D341Med (cell line): Measurements from ENCODE around the gene RPA1.
"Not testable (repeated sequence)": the region's sequence is repeated elsewhere in the genome, so short reads cannot be mapped to it uniquely, and the experiment has no call there.

Experiments
- DNase-seq: peaks from one replicate; pipeline ENCODE4 v3.0.0; 2012; ENCODE audit warnings: low spot score

RPA1 gene

DNA sequence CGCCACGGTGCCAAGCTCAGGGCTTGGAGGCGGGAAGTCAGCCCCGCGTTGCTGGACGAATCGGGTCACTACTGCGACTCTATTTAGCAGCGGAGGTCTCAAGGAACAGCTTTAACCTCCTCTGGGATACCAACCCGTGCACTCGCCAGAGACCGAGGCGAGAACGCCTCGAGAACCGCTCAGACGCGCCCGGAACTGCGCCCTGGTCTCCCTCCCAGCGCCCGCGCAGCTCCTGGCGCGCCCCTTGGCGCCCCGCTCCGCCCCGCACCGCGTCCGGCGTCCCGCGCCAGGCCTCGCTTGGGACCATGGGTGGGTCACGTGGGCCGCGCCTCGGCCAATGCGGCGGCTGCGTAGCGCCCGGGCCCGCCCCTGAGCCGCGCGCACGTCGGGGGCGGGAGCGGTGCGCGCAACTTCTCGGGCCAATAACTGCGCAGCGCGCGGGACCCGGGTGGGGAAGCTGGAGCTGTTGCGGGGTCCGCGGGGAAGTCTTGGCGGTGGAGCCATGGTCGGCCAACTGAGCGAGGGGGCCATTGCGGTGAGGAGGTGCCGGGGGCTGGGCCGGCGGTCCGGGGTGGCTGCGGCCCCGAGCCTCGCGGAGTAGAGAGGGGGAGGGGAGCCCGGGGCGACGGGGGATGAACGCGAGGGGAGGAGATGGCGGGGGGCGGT lies at the start of gene RPA1, which contains the start of gene SMYD4:
Gene RPA1 (plus strand): TSS at position 414 of the 666 bp plus-strand sequence. CDS start 89 bp downstream, at position 503.
Gene SMYD4 (minus strand): TSS at position 311 of the 666 bp plus-strand sequence. CDS start 1,908 bp downstream, outside the sequence.
- peak; percentile 96 for DNase-seq

DNA sequence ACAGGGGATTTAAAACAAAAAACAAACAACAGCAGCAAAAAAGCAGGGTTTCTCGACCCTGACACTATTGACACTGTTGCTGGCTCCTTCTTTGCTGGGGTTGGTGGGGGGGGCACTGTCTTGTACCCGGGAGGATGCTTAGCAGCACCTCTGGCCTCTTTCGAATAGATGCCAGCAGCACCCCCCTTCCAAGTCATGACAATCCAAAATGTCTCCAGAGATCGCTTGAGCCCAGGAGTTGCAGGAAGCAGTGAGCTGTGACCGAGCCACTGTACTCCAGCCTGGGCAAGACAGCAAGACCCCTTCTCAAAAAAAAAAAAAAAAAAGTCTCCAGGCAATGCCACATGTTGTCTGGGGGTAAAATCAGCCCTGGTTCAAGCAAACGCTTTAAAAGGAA lies 47.6 kb upstream of the RPA1 start:
- DNase-seq = no peak

DNA sequence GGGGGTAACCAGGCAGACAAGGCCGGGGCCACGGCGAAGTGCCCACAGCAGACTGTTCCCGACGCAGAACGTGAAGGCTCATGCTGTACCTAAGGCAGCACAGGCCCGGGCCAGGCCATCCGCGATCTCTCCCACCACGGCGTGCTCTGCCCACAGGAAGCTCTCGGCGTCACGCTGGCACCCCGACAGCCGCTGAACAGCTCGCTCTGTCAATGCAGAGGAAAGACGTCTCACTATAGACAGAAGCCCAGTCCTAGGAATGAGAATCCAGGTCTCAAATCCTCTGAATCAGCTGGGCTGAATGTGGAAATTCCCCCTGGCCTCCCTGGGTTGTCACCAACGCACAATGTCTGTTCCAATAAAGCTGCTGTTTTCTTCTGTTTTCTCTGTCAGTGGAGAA lies 46.5 kb upstream of the RPA1 start:
- DNase-seq = no peak

DNA sequence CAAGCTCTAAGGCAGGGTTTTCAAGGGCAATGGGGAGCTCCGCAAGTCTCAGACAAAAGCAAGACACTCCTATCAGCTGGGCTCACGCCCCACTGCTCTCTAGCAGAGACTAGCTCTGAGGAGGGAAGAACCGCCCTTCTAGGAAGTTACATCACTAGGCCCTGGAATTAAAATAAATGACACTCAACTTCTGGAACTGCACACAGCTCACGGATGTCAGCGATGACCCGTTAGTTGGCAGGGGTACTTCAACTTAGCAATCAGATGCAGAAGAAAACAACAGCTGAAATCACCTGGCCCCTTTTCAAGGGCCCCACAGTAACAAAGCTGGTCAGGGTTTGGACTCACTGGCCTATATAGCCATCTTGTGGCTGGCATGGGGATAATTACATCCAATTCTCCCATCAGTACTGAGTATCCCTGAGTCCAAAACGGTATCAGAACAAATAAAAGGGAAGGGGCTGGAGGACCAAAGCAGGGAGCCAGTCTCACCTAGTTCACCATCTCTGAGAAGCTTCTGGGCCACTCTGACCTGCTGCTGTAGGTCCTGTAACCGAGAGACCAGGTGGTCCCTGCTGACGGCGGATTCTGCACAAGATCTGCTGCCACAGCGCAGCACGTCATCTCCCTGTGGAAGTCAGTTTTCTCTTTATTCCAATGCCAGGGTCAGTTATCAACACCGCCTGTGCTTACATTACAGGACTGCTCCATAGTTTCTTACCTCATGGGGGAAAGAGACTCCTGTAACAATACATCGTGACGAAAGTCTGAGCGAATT lies 45.8 kb upstream of the RPA1 start:
- peak; percentile 55 for DNase-seq

DNA sequence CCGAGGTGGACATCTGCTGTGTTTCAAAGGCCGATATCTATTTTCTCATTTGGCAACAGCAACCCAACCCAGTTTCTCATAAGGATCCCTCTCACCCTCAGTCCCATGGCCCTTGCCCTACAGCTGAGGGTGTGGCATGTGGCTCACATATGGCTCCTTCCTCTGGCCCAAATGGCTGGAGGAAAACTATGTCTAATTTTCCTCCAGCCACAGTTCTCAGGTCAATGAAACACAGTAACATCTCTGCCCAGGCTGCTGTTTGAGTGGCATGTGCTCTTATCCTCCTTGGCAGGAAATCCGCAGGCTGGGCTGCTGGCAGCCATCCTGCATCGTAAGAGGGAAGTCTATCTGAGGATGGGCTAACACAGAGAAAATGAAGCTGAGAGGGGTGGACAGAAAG lies 43.9 kb upstream of the RPA1 start:
- DNase-seq = no peak

DNA sequence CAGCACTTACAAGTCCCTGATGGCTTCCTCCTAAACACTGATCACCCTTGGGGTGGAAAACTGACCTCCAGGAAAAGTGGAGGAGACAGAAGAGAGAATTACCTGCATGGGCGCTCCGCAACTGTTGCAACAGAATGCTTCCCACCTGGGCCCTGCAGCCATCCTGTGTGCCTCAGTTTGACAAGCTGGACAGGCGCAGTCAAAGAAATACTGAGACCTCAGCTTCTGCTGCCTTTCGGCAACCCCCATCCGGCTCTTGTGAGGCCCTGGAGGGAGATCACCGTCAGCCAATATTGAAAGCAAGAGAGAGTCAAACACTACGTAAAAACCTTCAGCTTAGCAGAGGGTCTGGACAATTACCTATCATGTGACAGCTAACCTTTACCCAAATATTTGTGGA lies 43.1 kb upstream of the RPA1 start:
- DNase-seq = no peak

DNA sequence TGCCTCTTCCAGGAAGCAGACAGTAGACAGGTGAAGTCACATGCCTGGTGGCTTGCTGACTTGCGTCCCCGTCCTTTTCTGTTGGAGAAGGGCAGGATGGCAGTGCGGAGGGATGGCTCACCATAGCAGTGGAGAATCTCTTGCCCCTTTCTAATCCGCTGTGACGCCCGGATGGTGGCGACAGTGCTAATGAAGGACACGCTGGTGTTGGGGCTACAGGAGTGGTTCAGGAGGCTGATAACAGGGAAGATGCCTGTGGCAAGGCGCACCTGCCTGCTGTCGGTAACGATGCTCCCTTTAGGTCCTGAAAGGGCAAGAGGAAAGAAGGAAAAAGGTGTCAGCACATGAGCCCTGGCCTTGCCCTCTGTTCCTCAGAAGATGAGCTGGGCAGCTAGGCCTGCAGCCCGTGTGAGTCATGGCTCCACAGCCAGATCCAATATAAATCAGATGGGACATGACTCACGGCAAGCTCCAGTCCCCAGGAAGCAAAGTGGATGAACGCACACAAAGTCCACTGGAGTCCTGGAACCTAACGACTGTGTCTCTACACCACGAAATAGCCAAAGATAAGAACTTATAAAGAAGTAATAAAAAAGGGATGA lies 42.4 kb upstream of the RPA1 start:
- DNase-seq = no peak

DNA sequence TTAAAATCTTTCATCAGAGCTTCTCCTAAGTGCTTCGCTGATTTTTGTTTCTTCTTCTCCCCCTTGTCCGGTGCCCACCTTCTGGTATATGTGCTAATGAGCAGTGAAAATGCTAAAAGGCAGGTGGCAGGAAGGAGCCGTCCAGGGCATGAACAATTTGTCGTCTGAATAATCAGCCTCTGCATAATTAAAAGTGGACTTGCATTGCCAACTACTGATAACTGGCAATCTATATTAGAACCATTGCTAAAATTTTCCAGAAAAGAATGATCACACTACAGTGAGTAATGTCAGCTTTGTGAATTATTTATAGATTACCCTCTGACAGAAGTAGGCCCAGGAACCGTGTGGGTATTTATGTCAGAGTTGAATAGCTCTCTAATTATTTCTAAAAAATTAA lies 39.9 kb upstream of the RPA1 start:
- DNase-seq = no peak

DNA sequence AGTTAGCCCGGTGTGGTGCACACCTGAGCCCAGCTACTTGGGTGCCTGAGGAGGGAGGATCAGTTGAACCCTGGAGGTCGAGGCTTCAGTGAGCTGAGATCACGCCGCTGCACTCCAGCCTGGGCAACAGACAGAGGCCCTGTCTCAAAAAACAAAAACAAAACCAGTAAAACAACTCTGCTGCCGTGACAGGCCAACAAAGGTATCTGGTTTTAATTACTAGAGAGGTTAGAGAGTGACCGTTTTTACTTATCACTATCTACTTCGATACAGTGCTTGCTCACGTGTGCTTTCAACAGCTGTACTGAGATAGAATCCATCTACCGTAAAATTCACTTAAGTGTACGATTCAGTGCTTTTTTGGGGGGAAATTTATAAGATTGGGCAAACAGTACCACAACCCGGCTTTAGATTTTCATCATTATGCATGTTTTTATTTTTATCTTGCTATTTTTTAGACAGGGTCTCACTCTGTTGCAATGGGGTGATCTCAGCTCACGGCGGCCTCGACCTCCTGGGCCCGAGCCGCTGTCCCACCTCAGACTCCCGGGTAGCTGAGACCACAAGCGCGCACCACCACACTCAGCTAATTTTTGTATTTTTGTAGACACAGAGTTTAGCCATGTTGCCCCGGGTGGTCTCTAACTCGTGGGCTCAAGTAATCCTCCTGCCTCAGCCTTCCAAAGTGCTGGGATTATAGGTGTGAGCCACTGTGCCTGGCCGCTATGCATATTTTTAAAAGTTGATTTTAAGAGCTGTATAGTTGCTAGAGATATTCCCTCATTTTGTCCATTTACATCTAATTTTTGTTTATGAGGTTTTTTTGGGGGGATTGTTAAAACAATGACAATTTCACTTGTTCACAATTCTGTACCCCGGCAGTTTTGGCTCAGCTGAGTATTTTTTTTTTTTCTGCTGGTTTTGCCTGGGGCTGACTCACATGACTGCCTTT lies 37.0 kb upstream of the RPA1 start:
- DNase-seq = no peak

DNA sequence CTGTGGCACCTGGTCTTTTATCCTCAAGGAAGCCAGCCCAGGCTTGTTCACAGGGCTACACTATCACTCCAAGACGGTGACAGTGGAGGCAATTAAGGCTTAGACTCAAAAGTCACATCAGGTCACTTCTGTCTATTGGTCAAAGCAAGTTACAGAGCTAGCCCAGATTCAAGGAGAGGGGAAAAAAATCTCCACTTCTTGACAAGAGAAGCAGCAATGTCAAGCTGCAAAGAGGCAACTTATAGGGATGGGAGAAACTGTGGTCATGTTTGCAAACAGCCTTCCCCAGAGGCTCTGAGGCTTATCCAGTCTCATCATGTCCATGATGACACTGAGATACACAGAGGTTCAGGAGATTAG lies 36.4 kb upstream of the RPA1 start:
- no peak for DNase-seq

DNA sequence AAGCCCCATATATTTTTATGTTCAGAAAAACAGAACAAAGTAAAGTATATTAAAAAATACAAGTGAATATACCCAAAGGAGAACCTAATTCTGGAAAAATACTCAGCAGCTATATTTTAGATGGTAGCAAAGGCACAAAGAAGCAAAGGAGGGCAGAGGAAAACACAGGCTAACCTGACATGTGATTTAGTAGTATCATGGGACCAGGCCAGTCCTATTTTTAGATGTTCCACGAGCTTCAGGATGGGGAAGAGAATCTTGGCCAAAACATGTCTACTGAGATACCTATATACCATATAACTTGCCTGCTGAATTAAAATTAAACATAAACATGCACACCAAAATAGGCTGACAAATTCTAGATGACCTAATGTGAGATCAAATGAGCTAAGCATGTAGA lies 33.0 kb upstream of the RPA1 start:
- no peak for DNase-seq

DNA sequence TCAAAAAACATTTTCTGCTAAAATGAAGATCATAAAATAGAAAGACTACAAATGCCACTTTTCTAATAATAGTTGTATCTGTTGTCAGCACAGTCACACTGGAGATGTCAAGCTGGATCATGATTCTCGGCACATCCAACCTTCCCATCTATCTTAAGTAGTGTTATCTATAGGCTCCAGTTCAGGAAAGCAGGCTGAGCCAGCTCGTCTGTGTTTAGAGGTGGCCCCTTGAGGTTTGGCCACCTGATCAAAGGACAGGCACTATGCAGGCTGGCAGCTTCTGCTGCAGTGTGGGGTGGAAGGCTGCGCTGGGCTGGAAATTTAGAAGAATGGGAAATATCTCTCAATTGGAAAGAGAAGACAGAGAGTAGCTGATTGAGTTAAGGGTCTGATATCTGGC lies 32.5 kb upstream of the RPA1 start:
- no peak for DNase-seq

DNA sequence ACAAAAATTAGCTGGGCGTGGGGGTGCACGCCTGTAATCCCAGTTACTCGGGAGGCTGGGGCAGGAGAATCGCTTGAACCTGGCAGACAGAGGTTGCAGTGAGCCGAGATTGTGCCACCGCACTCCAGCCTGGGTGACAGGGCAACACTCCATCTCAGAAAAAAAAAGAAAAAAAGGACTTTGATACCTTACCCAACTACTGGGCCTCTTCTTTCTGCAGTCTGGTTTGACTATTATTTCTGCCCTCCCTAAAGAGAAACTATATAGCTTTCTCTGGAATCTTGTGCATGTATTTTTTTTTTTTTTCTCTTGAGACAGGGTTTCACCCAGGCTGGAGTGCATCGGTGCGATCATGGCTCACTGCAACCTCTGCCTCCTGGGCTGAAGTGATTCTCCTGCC lies 32.0 kb upstream of the RPA1 start:
- not testable (repeated sequence) for DNase-seq

DNA sequence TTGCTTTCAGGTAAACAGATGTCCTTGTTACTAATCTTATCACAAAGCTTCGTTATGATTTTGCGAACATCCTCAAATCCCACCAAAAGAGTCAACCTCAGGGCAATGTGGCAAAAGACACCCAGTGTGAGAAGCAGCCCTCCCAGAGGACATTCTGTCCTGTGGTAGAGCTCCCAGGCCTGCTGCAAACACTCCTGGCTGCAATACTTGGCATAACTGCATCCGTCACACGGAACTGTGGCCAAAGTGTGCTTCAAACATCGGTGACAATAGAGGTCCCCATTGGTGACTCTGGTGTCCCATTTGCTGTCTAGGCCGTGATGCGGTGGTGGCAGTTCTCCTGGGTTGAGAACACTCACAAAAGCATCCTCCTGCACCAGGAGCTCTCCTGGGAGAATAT lies 29.6 kb upstream of the RPA1 start:
- DNase-seq = no peak

DNA sequence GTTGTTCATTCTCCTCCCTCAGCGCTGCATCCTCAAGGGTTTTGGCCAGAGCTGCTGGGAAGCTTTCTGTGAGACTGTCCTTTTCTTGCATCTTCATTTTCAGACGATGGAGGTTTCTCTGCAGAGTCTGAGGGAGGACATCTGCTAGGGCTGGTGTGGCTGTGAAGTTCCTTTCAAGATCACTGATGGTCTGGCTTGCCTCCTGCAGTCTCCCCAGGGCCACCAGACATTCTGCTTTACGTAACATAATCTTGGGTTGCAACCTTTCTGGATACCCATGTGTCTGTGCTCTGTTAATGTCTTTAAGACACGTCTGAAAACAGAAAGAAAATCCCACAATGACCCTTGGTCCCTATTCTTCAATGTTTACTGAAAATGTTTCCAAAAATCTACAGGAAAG lies 29.1 kb upstream of the RPA1 start:
- no peak for DNase-seq

DNA sequence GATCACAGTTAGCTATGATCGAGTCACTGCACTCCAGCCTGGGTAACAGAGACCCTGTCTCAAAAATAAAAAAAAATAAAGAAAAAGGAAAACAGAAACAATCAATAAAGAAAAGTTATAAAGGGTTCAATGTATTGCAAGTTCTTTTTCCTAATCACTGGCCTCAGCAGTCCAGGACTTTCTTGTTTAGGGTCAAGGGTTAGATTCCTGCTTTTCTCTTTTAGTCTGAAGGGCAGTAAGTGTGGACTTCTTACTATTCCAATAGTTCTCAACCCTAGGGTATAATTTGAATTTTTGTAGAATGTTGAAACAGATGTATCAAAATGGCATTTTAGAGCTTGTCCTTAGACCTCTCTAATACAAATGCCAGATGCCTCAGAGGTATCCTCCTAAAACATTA lies 27.4 kb upstream of the RPA1 start:
- DNase-seq = no peak

DNA sequence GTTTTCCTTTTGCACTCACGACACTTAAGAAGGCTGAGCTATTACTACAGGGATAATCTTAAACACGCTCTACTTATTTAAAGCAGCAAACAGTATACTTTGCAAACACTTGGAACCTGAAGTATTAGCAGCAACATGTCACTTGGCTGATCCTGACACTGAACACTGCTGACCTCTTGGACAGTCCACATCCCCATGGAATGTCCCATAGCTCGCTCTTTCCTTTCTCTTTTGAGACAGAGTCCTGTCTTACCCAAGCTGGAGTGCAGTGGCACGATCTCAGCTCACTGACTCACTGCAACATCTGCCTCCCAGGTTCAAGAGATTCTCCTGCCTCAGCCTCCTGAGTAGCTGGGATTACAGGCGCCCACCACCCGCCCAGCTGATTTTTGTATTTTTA lies 26.5 kb upstream of the RPA1 start:
- no peak for DNase-seq

DNA sequence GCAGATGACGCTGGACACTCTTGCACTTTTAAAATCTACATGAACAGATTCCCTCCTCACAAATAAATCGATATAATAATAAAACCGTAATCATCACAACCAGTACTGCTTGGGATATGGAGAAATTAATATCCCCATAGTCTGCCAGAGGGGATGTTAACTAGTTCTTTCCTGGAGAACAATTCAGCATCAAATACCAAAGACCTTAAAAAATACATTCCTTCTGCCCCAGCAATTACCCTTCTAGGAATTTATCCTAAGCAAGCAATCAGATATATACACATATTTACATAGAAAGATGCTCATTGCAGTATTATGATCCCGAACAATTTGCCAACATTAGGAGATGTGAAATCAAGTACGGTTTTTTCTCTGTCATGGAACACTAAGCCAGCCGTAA lies 21.9 kb upstream of the RPA1 start:
- no peak for DNase-seq

DNA sequence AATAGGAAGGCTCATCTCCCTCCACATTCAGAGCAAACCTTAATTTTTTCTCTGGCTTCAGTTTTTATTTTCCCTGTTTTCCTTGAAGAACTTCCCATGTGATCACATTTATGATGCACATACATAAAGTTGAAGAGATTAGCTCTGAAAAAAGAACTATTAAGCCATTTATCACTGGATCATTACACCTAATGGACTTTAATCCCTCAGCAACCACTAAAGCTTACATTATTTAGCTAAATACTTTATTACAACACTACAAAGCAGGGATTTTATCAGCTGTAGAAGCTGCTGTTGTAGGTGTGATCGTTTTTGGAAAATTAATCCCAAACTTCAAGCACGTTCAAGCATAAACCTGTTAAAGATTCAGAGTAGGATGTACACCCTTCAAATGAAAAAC lies 21.2 kb upstream of the RPA1 start:
- no peak for DNase-seq

DNA sequence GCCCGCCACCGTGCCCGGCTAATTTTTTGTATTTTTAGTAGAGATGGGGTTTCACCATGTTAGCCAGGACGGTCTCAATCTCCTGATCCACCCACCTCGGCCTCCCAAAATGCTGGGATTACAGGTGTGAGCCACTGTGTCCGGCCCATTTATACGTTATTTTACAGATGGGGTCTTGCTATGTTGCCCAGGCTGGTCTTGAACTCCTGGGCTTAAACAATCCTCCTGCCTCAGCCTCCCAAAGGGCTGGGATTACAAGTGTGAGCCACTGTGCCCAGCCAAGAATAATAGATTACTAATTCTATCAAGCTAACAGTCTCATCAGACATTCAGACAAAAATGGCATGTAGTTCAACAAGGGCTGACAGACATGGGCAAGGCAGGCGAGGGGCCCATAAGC lies 20.0 kb upstream of the RPA1 start:
- DNase-seq = not testable (repeated sequence)

DNA sequence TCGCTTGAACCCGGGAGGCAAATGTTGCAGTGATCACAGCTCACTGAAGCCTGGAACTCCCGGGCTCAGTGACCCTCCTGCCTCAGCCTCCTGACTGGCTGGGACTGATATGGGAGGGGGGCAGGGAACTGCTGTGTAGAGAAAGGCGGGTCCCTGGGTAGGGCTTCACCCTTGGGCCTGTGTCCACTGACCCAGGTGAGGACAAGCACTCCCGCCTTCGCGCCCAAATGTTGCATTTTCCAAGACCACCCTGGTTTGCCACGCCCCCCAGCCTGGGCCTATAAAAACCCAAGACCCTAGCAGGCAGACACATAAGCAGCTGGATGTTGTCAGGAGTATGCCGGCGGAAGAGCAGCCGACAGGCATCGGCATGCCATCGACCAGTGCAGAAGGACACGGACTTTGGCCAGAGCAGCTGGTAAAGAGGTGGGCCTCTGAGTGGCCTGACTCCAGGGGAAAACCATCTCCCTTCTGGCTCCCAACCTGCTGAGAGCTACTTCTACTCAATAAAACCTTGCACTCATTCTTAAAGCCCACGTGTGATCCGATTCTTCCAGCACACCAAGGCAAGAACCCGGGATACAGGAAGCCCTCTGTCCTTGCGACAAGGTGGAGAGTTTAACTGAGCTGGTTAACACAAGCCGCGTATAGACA lies 19.2 kb upstream of the RPA1 start:
- no peak for DNase-seq

DNA sequence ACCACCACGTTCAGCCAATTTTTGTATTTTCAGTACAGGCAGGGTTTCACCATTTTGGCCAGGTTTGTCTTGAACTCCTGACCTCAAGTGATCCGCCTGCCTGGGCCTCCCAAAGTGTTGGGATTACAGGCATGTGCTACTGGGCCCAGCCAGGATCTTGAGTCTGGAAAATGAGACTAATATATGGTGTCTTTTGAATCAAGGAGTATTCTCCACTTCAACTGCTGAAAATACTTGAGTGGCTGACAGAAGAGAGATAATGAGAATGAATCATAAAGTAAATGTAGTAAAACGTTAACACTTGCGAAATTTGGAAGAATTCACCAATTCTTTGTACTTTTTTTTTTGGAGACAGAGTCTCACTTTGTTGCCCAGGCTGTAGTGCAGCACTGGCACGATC lies 16.7 kb upstream of the RPA1 start:
- DNase-seq = no peak
